ENCODE data around the gene PLEK. TPM values are rescaled to one million over a fixed set of nuclear protein-coding genes. Genes with fewer than 3 reads are reported as not detected.
A peak's percentile ranks its signal among the peaks of the same experiment; 100 is the strongest.

The PLEK gene
- total and polyA plus RNA-seq, 9 of the 15 experiments (the other 6 are each of a cell fraction or from before 2014, with no cell fraction given) = 0.14 to 1.2 (median 0.36) TPM

- TF ChIP-seq GABPB1 (CRISPR knock-in tag; IDR thresholded peaks at IDR 0.05) (no peak), FOXP1 (CRISPR knock-in tag; IDR thresholded peaks at IDR 0.05) (no peak), KDM4B (IDR thresholded peaks at IDR 0.05; ENCODE audit: borderline replicate concordance in 2 of 2, low read depth in 1 of 2) (no peak), ZNF316 (IDR thresholded peaks at IDR 0.05) (peak; percentile 96), POLR2AphosphoS5 (IDR thresholded peaks at IDR 0.05; ENCODE audit: control insufficient read depth, insufficient read depth, low read depth, low read length) (no peak), CBX5 (IDR thresholded peaks at IDR 0.05; ENCODE audit: borderline replicate concordance, low read depth) (no peak), NR4A1 (CRISPR knock-in tag; IDR thresholded peaks at IDR 0.05) (no peak), NR4A1 (tag; IDR thresholded peaks at IDR 0.05) (no peak), CHD4 (IDR thresholded peaks at IDR 0.05; ENCODE audit: insufficient read depth, insufficient replicate concordance, low read depth, low read length, poor library complexity, severe bottlenecking) (no peak), BRD9 (IDR thresholded peaks at IDR 0.05; ENCODE audit: low read depth, partially characterized antibody) (no peak), FOSL1 (tag; conservative IDR thresholded peaks at IDR 0.05) (peak; percentile 58), KLF13 (tag; IDR thresholded peaks at IDR 0.05; ENCODE audit: borderline replicate concordance, low read depth) (no peak)
Measured at GRCh38 chr2:68371581-68371980, 6.5 kb downstream of the PLEK start (continued).

DNA sequence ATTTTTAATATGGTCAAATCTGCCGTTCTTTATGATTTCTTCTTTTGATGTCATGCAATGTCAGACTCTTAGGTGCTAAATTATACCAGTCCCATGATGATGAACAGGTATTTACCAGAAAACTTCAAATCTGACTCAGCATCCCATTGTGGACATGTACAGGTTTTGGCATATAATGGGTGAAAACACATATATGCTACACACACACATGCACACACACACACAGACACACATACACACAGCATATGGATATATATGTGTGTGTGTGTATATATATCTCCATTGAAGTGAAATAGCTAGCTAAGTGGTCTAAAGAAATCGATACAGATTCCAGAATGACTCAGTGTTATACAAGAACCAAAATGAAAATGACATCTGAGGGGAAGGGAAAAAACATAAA is 7.4 kb downstream of the PLEK start:
- FAIRE-seq (no peak), ATAC-seq (no peak), DNase-seq (ENCODE audit: extremely low read depth in 1 of 4, low spot score in 3 of 4) (no peak)
- Histone ChIP-seq H4K20me1 (replicated peaks; ENCODE audit: control insufficient read depth, insufficient read depth, low read length) (no peaks in the 10 kb centered on the region), H2AFZ (ENCODE audit: low read depth, low read length) (no peak overlapping the region), H3K4me2 (ENCODE audit: insufficient read depth, low read length) (no peak overlapping the region), H3K27ac (ENCODE audit: extremely low read depth, low read depth, low read length) (no peak overlapping the region), H3K4me3 (no peak overlapping the region), H3K9me3 (replicated peaks; ENCODE audit: control insufficient read depth, insufficient read depth, low read depth, low read length) (no peaks in the 10 kb centered on the region), H3K79me2 (ENCODE audit: control insufficient read depth, insufficient read depth, low read length) (no peaks in the 10 kb centered on the region), H3K27me3 (ENCODE audit: control insufficient read depth in 2 of 2, insufficient read depth in 2 of 2, low read length in 2 of 2) (no peaks in the 10 kb centered on the region), H3K9me1 (ENCODE audit: control insufficient read depth, insufficient read depth, low read length) (no peaks in the 10 kb centered on the region), H3K36me3 (ENCODE audit: control insufficient read depth, insufficient read depth, low read length) (no peaks in the 10 kb centered on the region), H3K4me1 (replicated peaks in 1 of 2; ENCODE audit: control insufficient read depth in 2 of 2, insufficient read depth in 2 of 2, low read length in 2 of 2) (peaks cover 0 to 28% of the 10 kb centered on the region in 2 experiments; a peak in 3 of 5 replicates), H3K9ac (ENCODE audit: insufficient read depth in 1 of 2, low read depth in 2 of 2, low read length in 2 of 2) (no peak overlapping the region)
- no TSS peak for BruUV-seq (replicated peaks)
- in situ Hi-C loops (cut with MboI) = no loop called here
- ChIA-PET CTCF (ENCODE audit: low intra/inter-chr PET ratio) (no interaction called here), POLR2A (interaction anchor here (1.1 kb wide), 1 partner anchor 13 kb away, joined by 5 read pairs; no protein-coding TSS in a partner anchor)
- 79% methylated on average over 2 of the region's 2 CpGs for WGBS (ENCODE audit: insufficient coverage, low coverage, missing lambda C conversion rate)
- intact Hi-C loops (cut with micrococcal nuclease) = no loop called here
- no peak for TF ChIP-seq HNRNPK (IDR thresholded peaks at IDR 0.05; ENCODE audit: low read depth, low read length, poor library complexity, severe bottlenecking)
- no peak for TF ChIP-seq ZZZ3 (IDR thresholded peaks at IDR 0.05)
- TF ChIP-seq TRIM28 (IDR thresholded peaks at IDR 0.05) = no peak
- TF ChIP-seq CAMTA2 (CRISPR knock-in tag; conservative IDR thresholded peaks at IDR 0.05) = no peak
- no peak for TF ChIP-seq ZNF512 (tag; IDR thresholded peaks at IDR 0.05)
- TF ChIP-seq MTA2 (IDR thresholded peaks at IDR 0.05; ENCODE audit: low read depth) = no peak
- no peak for TF ChIP-seq HDAC3 (IDR thresholded peaks at IDR 0.05; ENCODE audit: borderline replicate concordance, partially characterized antibody)
- TF ChIP-seq ZBTB17 (CRISPR knock-in tag; IDR thresholded peaks at IDR 0.05) = no peak
- no peak for TF ChIP-seq L3MBTL2 (IDR thresholded peaks at IDR 0.05)
- no peak for TF ChIP-seq TOE1 (IDR thresholded peaks at IDR 0.05; ENCODE audit: borderline replicate concordance)
- no peak for TF ChIP-seq TOE1 (CRISPR knock-in tag; IDR thresholded peaks at IDR 0.05; ENCODE audit: borderline replicate concordance, low read depth)
- no peak for TF ChIP-seq CBX8 (IDR thresholded peaks at IDR 0.05; ENCODE audit: borderline replicate concordance, extremely low read depth, low read depth, low read length, poor library complexity, severe bottlenecking)
